Amniotic epithelial cell (primary cell): Measurements from ENCODE around the gene LTBP2.

Experiments used
- DNase-seq: peaks from one replicate; pipeline ENCODE4 v3.0.0-alpha.2; 2010; ENCODE audit warnings: low read depth

Gene LTBP2

DNA sequence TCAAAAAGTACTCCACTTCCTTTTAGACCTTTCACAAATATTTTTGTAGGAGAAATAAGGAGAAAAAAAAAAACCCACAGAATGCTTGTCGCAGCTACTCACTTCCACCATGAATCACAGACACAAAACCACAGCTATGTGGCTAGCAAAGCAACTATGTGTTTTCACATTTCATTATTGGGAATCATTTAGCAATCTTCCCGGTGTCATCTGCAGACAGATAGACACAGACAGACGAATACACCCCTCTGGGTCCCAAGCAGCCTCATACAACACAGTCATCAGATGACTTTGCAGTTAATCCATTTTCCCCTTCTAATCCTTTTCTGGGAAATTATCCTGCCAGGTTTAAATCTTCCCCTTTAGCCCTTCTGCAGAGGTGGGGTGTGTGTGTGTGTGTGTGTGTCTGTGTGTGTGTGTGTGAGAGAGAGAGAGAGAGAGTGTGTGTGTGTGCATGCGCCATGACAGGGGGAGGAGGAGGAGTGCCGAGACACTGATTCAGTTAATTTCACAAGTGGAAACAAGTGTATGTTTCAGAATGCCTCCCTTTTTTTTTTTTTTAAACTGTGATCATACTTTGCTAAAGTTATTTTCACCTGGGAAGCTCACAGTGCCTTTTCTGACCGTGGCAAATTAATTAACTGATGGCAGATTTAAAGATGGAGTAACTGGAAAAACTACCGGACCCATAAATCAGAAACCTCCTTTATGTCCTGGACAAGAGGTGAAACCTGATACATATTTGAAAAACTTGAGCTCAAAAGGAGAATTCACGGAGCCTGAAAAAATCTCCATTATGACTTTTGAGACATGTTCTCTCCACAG is 39.9 kb downstream of the LTBP2 start:
- DNase-seq, result peak; percentile 100

DNA sequence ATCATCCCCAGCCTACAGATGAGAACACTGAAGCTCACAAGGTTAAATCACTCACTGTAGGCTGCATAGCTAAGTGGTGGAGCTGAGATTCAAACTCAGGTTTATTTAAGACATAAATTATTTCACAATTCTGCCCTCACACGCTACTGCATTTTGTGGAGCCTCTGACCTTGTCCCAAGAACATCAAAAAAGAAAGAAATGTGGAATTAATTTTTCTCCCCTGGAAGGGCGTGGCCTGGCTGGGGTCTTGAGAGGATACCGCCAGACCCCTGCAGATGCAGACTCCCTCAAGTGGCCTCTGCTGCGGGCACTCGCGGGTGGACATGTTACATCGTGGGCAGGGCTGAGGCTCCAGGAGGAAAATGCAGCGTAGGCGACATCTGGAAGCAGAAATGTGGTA is 40.6 kb downstream of the LTBP2 start:
- DNase-seq, result peak; percentile 71

DNA sequence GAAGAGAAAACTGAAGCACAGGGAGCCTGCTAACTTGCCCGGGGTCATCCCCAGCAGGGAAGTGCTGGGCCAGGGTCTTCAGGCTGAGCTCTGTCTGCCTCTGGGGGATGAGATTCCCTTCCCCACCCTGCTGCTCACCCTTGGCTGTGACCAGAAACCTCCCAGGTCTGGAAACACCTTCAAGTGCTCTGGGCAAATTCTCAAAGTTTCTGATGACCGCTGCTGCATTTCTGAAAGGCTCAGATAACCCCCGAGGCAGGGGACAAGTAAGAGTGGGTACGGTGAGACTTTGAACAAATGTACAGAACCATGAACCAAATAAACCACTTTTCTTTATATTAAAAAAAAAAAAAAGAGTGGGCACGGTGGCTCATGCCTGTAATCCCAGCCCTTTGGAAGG is 41.3 kb downstream of the LTBP2 start:
- no peak for DNase-seq

DNA sequence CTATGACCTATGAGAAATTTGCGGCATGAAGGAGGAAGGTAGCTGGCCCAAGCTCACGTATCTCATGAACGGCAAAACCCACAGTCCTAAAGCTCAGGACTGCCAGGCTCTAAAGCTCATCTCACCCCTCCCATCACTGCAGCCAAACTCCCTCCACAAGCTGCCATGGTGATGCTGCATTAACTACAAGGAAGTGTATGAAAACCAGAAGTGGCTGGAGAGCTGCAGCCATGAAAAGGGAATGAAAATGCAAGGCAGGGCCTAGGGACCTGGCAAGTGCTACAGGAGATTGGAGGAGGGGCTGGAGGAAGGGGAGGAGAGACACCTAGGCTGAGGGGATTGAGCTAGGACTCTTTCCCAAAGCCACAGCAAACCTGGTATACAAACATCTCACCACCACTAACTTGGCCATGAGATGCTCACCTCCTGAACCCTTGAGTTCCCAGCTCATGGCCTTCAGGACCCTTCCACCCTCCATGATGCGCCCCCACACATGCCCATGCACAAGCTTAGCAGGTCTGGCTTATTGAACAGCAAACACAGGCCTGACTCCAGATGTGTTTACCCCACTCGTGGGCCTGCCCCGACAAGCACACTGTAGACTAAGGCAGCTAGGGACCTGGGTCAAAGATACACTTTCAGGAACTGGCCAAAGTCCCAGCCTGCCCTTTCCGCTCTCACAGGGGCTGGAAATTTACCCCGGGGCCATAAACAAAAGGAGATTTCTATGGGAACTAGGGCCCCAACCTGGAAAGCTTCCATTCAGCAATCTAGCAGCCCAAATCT is 42.0 kb downstream of the LTBP2 start:
- DNase-seq, result peak; percentile 37

DNA sequence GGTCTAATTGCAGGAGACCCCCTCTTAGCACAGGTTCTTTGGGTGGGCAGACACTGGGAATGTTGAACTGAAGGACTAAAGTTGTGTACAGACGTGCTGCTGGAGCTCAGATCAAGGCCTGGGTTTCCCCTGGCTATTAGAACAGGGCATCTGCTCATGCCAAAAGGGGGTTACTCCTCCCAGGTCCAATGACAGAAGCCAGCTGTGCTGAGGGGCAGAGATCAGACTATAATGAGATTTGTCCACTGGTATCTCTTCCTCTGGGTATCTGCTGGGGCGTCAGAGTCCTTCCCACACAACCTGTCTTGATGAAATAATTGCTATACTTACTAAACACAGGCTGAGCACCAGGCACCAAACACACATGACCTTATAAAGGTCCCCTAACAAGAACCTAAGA is 42.6 kb downstream of the LTBP2 start:
- DNase-seq, result peak; percentile 20

DNA sequence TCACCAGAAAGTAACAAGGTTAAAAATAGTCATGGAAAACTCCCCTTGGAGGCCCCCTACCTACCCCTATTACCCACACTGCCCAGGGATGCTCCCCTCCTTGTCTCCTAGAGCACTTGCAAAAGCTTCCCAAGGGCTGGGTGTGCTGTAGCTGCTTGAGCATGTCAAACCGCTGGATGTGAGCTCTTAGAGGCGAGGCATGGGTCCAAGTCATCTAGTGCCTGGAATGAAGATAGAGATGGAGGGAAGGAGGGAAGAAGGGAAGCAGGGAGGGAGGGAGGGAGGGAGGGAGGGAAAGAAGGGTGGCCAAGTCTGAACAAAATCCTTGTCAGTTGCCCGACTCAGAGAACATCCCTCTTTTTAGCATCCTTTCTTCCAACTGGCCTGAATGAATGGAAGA is 43.1 kb downstream of the LTBP2 start:
- DNase-seq, result no peak

DNA sequence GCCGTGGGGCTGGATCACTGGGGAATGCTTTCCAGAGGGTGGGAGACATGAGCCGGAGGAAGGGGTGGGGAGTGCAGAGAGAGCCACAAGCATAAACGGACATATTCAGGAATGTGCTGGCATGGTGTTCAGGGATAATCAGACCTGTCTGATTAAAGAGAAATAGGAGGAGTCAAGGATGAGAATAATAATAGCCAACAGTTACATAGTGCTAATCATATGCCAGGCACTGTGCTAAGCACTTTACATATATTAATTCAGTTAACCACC is 43.7 kb downstream of the LTBP2 start:
- DNase-seq, result no peak

DNA sequence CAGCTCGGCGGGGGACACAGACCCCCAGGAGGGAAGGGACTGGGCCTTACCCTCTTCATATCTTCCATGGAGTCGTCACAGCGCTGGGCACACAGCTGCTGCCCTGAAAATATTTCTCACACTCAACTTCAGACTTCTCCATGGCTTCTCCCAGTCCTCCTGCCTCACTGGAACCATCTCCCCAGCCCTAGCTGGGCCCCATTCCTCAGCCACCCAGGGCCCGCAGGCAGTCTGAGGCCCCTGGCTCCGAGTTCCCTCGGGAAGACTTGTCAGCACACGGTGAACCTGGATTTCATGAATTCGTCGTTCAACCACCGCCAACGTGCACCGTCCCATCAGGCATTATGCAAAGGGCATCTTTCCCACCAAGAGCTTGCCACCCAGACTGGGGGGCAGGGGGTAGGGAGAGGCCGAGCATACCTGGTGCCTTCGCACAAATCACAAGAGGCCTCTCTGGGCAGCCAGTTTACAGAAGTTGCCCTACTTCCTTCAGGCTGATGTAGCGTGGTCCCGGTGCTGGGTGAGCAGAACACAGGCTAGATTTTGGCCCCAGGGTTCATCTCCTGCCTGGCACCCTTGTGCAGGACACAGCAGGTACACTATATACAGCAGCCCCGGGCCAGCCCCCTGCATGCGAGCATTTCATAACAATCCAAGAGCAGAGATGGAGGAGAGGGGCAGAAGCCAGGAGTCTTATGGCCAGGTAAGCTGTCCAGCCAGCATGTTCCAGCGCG is 44.2 kb downstream of the LTBP2 start:
- DNase-seq, result no peak

DNA sequence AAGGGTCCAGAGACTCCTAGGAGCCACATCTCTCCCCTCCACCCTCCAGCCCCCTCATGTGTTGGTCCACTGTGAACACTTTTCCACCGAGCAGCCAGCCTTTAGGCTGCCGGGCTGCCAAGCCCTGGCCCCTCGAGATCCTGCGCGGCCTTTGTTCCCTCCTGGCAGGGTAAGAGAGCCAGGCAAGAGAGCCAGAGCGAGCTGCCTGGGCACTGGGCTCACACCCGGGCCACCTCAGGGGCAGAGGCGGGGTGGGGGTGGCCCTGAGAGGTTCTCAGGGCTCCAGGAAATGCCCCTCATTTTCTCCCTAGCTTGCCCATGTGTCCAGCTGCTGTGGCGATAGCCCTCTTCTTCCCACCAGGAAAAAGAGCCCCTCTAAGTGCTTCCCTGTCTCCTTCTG is 44.8 kb downstream of the LTBP2 start:
- no peak for DNase-seq

DNA sequence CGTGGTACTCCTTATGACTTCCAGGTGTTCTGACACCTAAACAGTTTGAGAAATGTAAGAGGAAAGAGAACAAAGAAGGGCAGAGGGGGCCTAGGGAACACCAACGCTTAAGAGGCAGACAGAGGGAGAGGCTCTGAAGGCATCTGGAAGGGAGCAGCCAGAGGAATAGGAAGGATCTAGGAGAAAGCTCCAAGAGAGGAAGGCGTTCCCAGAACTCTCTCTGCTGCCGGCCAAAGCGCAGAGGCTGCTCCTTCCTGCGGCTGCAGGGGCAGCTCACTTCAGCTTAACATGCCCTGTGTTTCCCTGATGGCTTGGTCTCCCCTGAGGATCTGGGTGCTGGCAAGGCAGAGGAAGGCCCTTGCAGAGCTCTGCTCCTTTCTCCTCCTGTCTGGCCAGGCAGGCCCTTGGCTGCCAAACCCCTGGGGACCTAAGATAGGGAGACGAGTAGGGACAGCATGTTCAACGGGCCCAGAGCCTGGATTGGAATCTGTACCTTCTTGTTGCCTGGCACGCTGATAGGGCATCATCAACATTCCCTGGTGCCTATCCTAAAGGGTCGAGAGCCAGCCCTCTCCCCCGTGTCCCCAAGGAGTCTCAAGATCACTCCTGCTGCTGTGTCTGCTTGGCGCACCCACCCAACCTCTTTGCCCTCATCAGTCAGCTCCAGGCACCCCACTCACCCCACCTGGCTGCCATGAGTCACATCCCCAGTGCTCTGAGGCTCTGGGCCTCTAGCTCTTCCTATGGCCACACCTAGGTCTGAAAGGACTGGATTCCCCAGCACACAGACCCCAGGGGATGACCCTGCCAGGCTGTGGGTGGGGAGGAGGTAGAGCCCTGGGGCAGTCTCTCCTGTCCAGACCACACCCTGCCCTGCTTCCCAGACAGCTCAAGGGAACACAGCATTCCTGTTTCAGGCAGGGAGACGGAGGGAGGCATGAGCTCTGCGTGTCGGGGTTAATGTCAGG is 45.6 kb downstream of the LTBP2 start:
- DNase-seq, result no peak

DNA sequence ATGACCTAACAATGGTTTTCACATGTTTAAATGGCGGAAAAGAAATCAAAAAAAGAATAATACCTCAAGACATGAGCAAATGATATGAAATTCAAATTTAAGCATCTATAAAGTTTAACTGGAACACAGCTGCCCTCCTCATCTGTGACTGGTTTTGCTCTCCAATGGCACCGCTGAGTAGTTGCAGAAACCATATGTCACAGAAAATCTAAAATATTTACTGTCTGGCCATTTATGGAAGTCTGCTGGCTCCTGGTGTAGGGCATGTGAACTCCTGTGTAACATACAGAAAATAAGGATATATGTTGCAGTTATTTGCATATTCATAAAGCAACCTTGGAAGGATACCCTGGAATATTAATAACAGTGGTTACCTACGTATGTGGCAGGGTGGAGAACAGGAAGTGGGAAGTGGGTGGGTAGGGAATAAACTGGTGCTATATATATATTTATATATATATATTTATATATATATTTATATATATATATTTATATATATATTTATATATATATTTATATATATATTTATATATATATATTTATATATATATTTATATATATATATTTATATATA is 48.4 kb downstream of the LTBP2 start:
- DNase-seq, result no peak

DNA sequence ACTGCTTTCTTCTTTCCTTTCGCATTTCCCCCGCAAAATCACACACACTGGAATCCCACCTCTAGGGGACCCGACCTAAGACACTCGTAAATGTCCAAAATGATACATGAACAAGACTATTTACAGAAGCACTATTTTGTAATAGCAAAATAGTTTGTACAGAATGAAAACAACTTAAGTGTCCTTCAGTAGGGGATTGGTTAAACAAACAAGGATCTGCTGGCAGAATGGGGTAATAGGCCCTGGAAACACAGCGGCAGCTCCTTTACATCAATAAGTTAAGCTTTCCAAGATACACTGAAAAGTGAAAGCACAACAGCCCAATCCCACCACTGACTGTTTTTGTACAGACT is 48.8 kb downstream of the LTBP2 start:
- DNase-seq, result peak; percentile 70

DNA sequence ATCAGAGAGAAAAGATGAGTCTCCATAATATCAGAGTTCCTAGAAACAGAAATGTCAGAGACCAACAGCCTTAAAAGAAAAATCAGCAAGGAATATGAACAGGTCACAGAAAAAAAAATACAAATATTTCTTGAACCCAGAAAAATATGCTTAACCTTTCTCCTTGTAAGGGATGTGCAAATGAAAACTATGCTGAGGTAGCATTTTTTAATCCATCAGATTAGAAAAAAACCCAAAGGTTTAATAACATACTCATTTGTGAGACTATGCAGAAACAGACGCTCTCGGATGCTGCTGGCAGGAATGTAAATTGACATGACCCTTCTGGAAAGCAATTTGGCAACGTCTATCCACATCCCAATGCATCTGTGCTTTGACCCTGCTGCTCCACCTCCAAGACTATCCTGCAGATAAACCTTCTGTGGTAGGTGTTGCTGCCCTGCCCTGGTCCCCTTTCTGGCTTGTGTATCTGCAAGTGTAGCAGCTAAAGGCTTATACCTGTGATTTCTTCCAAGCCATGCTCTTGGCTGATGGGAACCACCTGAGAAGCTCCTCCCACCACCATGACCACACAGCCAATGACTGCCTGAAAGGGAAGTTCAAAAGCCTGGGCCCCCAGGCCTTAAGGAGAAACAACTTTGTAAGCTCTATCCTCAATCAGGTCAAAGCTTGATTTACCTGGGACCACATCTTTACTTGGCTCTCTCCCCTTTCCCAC is 49.4 kb downstream of the LTBP2 start:
- peak; percentile 39 for DNase-seq

DNA sequence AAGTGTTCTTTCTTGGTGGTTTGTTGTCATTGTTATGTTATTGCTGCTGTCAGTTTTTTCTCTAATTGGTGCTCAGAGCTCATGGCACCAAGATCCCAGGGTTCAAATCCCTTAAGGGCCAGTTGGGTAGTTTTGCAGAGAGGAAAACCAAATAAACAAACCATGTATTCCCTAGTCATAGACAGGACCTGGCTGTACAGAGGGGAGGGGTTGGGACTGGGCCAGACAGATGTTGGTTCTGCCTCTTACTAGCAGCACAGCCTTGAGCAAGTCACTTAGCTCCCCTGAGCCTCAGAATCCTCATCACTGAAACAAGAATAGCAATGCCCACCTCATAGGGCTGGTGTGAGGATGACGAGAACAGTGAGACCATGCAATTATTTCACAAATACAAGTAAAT is 53.4 kb downstream of the LTBP2 start:
- no peak for DNase-seq

DNA sequence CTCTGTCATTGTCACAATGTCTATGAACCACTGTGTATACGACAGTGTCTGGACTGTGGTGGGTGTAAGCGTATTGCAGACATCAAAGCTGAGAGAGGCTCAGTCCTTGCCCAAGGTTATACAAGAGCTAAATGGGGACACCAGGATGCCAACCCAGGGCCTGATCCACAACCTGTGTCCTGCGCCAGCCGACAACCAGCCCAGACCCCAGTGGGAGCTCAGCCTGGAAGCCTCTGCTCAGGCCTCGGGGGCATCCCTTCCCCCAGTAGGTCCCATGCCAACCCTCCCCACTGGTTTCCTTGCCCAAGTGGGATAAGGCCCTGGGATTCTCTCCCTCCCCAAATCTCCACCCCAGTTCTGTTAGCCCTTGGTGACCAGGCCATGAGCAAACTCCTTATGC is 54.3 kb downstream of the LTBP2 start:
- DNase-seq, result no peak

DNA sequence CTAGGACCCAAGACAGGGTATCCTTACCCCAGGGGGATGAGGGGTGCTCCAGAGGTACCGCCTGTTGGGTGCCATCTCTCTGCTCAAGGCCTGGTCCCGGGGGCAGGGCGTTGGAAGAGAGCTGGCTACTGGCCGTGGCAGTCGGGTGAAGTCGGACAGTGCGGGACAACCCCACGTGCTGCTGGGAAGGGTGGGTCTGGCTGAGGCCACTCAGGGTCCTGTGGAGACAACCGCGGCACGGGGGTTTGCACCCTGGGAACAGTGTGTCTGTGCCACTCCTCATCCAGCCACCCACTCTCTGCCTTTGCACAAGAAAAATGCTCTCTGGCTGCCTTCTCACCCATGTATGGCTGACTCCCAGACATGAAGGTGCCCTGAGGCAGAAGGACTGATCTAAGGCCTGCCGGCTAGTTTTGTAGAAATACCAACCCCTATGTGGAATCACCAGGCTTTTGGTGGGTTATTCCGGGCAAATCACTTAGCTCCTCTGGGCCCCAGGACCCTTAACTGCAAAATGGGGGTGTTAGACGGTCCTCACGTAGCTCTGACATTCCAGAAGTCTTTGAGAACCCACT is 56.5 kb downstream of the LTBP2 start:
- no peak for DNase-seq

DNA sequence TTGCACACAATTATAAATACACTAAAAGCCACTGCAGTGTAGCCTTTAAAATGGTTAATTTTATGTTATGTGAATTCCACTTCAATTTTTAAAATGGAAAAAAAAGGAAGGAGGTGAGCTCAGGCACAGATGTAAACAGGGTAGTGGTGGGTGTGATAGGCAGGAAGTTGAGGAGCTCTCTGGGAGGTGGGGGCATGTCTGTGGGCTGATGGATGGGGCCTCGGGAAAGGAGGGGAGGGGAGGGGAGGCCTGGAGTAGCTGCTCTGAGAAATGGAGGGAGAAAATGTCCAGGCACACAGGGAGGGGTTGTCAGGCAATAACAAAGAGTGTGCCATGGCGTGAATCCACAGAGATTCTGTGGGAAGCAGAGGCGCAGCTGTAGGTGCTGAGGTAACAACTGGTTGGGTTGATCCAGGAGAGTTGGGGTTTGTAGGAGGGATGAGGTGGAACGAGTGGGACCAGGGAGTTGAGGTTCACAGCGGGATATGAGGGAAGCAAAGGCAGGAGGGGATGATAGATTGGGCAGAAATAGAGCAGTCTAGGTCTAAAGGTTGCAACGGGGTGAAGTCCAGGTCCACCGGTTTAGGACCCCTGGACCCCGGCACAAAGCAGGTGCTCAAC is 57.2 kb downstream of the LTBP2 start:
- DNase-seq, result no peak

DNA sequence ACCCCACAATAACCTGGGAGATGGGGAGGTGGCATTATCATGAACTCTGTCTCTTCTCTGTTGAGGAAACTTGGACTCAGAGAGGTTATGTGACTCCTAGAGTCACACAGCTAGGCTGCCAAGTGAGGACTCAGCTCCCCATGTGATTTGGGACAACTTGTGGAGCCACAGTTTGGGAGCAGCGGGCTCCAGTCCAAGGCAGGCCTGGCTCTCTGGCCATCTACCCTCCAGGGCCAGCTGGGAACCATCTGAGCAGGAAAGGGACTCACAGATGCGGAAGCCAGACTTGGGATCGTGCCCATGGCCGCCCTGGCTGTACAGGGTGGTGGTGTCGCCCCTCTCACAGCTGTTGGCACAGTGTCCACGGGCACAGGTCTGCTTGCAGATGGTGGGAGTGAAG is 59.4 kb downstream of the LTBP2 start:
- DNase-seq, result no peak

DNA sequence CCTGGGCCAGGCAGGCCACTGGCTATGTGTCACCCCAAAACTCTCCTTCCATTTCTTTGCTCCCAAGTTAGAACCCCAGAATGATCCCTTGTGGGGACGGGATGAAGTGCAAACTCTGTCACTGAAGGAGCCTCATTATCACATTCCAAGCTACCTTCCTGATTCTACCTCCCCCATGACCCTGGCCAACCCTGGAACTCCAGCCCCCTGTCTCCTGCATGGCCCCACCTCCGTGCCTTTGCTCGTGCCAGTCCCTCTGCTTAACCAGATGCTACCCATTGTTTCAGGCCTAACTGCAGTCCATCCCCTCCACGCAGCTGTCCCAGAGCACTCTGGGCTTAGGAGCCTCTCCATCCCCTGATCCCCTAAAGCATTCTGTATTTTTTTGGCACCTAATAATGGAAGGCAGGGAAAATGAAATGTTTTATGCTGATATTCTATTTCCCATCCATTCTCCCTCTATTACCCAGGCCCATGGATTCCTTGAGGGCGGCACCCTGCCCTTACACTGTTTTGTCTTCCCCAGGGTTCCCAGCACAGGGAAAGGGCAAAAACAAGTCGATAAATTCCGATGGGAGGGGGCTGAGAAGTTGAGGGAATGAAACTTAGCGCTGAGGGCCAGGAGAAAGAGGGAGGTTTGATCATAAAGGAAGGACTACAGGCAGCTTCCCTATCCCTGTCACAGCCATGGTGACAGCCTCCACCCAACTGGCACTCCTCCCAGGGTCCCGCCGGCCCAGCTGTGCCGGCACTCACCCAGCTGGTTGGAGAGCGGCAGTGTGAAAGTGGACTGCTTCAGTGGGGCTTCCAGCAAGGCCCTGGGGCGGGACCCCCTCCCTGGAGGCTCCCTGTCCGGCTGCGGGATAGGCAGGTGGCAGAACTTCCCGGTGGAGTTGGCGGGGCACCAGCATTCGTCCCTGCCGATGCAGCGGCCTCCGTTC is 60.3 kb downstream of the LTBP2 start:
- DNase-seq, result no peak
